Chondrocyte (in vitro differentiated cells): ENCODE data around the gene MTG2. TPM values are rescaled to one million over a fixed set of nuclear protein-coding genes. Genes with fewer than 3 reads are reported as not detected.
A peak's percentile ranks its signal among the peaks of the same experiment; 100 is the strongest.

Experiments
- DNase-seq: peaks from one replicate; pipeline ENCODE4 v3.0.0; 2021; ENCODE audit warnings: mixed read lengths, low spot score
- H3K27ac Mint-ChIP-seq: one replicate; pipeline ENCODE4 v1.8.0; 2021; ENCODE audit warnings: mild to moderate bottlenecking, moderate library complexity, mixed read lengths; ENCODE audit not compliant: unreplicated experiment
- H3K27me3 Mint-ChIP-seq: 2 replicates; pipeline ENCODE4 v1.8.0; 2021; ENCODE audit warnings: low read depth, mixed read lengths
- H3K36me3 Mint-ChIP-seq: 2 replicates; pipeline ENCODE4 v1.8.0; 2021; ENCODE audit warnings: low read depth, mixed read lengths
- H3K4me1 Mint-ChIP-seq: 2 replicates; pipeline ENCODE4 v1.8.0; 2021; ENCODE audit warnings: low read depth, mild to moderate bottlenecking, mixed read lengths
- H3K4me3 Mint-ChIP-seq: one replicate; pipeline ENCODE4 v1.8.0; 2021; ENCODE audit warnings: mild to moderate bottlenecking, moderate library complexity, mixed read lengths; ENCODE audit not compliant: unreplicated experiment
- H3K9me3 Mint-ChIP-seq: 2 replicates; pipeline ENCODE4 v1.8.0; 2021; ENCODE audit warnings: low read depth, mixed read lengths
- CTCF ChIP-seq: fragments of 200-600 bp; sonication (generic); IDR thresholded peaks from 2 replicates; pipeline ENCODE4 v1.5.0; 2021; ENCODE audit warnings: antibody characterized with exemption, mild to moderate bottlenecking, moderate library complexity
- total RNA-seq: library from RNA; stranded (reverse); gene quantifications from 3 replicates; pipeline ENCODE4 v1.2.1, GENCODE V29; 2021

MTG2 gene
- total RNA-seq, 1 donor from 2014 or later = 22.3 TPM

GRCh38 chr20:62198496-62198895 is 15.7 kb downstream of the MTG2 start:
- no peak overlapping the region for H3K27ac Mint-ChIP-seq
- peaks cover 29% of the 10 kb centered on the region for H3K4me1 Mint-ChIP-seq
- DNase-seq = peak; percentile 87
- no peak for TF ChIP-seq CTCF
- H3K4me3 Mint-ChIP-seq = no peak overlapping the region
- H3K27me3 Mint-ChIP-seq = no peaks in the 10 kb centered on the region
- H3K36me3 Mint-ChIP-seq = peaks cover 18% of the 10 kb centered on the region
- no peaks in the 10 kb centered on the region for H3K9me3 Mint-ChIP-seq

- H3K36me3 Mint-ChIP-seq = peaks cover 18% of the 10 kb centered on the region
- DNase-seq = peak; percentile 72
- TF ChIP-seq CTCF = no peak
Observed at GRCh38 chr20:62198931-62199330, 16.1 kb downstream of the MTG2 start.

GRCh38 chr20:62200491-62201172 is 17.8 kb downstream of the MTG2 start:
- Mint-ChIP-seq H3K27ac (peak overlapping the region; percentile 22), H3K9me3 (no peaks in the 10 kb centered on the region), H3K27me3 (no peaks in the 10 kb centered on the region), H3K36me3 (peaks cover 16% of the 10 kb centered on the region), H3K4me1 (peaks cover 34% of the 10 kb centered on the region), H3K4me3 (no peak overlapping the region)
- TF ChIP-seq CTCF = no peak
- DNase-seq = peak; percentile 92

More at GRCh38 chr20:62198931-62199330, 16.1 kb downstream of the MTG2 start:
- Mint-ChIP-seq H3K4me3 (no peak overlapping the region), H3K27me3 (no peaks in the 10 kb centered on the region), H3K4me1 (peaks cover 34% of the 10 kb centered on the region), H3K27ac (no peak overlapping the region), H3K9me3 (no peaks in the 10 kb centered on the region)

DNA sequence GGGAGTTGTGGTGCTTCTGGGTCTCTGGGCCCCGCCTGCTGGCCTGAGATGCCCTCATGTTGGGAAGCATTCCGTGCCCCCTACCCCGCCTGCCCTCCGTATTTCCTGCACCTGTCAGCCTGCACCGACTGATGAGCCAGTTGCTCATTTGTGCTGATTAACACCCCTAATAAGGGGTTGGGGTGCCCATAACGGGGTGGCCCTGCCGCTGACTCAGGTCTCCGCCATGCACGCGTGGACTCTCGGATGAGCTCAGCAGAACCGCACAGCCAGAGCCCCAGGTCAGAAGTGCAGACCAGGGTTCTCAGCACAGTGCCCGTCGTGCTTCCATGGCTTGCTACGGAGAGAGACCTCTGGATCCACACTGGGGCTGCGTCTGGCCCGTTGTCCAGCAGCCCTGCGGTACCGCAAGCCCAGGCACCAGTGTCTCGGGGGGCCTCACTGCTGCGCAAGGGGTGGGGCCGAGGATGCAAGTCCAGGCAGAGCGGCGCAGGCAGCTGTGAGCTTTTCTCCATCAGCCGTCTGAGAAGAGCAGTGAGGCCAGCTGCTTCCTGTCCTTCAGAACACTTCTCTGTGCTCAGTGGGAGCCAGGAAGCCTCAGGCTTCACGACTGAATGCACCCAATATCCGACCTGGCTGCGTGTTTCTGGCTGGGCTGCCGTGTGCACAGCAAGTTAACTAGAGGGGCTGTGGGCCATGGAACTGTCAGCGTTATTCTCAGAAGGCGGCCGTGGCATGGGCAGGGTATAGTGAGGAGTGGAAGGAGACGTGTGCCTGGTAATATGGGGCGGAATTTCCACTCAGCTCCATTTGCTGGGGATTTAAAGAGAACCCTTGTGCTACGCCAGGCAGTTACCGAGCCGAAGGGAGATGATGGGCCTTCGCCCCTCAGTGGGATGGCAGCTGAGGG is 18.6 kb downstream of the MTG2 start:
- Mint-ChIP-seq H3K9me3 (no peaks in the 10 kb centered on the region), H3K27ac (peak overlapping the region; percentile 89), H3K27me3 (no peaks in the 10 kb centered on the region), H3K4me1 (peaks cover 34% of the 10 kb centered on the region), H3K4me3 (no peak overlapping the region), H3K36me3 (peaks cover 15% of the 10 kb centered on the region)
- no peak for TF ChIP-seq CTCF
- peak; percentile 90 for DNase-seq

GRCh38 chr20:62202083-62202395 is 19.2 kb downstream of the MTG2 start:
- Mint-ChIP-seq H3K4me3 (peak overlapping the region; percentile 45), H3K9me3 (no peaks in the 10 kb centered on the region), H3K27me3 (no peaks in the 10 kb centered on the region), H3K27ac (peak overlapping the region; percentile 89), H3K4me1 (peaks cover 34% of the 10 kb centered on the region), H3K36me3 (peaks cover 15% of the 10 kb centered on the region)
- peak; percentile 71 for DNase-seq
- TF ChIP-seq CTCF = no peak
